HepG2 (cell line): ENCODE data around the gene JAGN1.

Source experiments
- TF ChIP-seq, protein P1 (sequence below): sonication (generic); formaldehyde crosslinking; IDR thresholded peaks from 2 replicates; pipeline ENCODE4 v1.5.0; 2020; ENCODE audit warnings: mild to moderate bottlenecking, missing genetic modification reagents, moderate library complexity
- TF ChIP-seq, protein P2 (sequence below): sonication (generic); formaldehyde crosslinking; IDR thresholded peaks from 2 replicates; pipeline ENCODE4 v1.4.0; 2020; ENCODE audit warnings: missing genetic modification reagents

DNA sequence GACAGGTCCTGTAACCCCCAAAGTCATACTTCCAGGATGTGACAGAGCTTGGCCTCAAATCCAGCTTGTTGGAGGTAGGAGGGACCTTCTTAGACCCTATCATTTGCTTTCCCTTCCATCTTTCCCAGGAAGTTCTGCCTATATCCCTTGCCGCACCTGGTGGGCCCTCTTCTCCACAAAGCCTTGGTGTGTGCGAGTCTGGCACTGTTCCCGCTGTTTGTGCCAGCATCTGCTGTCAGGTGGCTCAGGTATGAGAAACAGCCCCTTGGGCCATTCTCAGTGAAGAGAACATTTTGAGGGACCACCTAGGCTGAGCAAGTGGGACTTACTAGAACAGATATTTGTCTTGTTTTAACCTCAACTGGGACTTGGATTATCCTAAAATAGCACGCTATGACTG lies 13.5 kb downstream of the JAGN1 start:
- TF ChIP-seq, protein P1, sequence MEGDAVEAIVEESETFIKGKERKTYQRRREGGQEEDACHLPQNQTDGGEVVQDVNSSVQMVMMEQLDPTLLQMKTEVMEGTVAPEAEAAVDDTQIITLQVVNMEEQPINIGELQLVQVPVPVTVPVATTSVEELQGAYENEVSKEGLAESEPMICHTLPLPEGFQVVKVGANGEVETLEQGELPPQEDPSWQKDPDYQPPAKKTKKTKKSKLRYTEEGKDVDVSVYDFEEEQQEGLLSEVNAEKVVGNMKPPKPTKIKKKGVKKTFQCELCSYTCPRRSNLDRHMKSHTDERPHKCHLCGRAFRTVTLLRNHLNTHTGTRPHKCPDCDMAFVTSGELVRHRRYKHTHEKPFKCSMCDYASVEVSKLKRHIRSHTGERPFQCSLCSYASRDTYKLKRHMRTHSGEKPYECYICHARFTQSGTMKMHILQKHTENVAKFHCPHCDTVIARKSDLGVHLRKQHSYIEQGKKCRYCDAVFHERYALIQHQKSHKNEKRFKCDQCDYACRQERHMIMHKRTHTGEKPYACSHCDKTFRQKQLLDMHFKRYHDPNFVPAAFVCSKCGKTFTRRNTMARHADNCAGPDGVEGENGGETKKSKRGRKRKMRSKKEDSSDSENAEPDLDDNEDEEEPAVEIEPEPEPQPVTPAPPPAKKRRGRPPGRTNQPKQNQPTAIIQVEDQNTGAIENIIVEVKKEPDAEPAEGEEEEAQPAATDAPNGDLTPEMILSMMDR (CRISPR knock-in tag): no peak
- TF ChIP-seq, protein P2, sequence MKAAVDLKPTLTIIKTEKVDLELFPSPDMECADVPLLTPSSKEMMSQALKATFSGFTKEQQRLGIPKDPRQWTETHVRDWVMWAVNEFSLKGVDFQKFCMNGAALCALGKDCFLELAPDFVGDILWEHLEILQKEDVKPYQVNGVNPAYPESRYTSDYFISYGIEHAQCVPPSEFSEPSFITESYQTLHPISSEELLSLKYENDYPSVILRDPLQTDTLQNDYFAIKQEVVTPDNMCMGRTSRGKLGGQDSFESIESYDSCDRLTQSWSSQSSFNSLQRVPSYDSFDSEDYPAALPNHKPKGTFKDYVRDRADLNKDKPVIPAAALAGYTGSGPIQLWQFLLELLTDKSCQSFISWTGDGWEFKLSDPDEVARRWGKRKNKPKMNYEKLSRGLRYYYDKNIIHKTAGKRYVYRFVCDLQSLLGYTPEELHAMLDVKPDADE: no peak
